K562 (cell line): ENCODE data around the gene MLLT1. TPM values are rescaled to one million over a fixed set of nuclear protein-coding genes. Genes with fewer than 3 reads are reported as not detected.

Source experiments
- CBX3 ChIP-seq, 2 experiments: IDR thresholded peaks; 1 replicate in 1 of 2; 2 replicates in 1 of 2; pipeline ENCODE4 v1.6.1; 2012; ENCODE audit warnings: inconsistent platforms in 2 of 2, low read length in 2 of 2, borderline replicate concordance in 1 of 2, control low read depth in 1 of 2
- CLOCK ChIP-seq: fragments of 250-450 bp; sonication (Bioruptor Pico); IDR thresholded peaks from 2 replicates; pipeline ENCODE4 v1.4.0; 2020; ENCODE audit warnings: mild to moderate bottlenecking, moderate library complexity, borderline replicate concordance
- MBD2 ChIP-seq: sonication (generic); IDR thresholded peaks from 2 replicates; pipeline ENCODE4 v1.6.1; 2016; ENCODE audit warnings: low read depth, borderline replicate concordance
- POLR3A ChIP-seq: IDR thresholded peaks from 2 replicates; pipeline ENCODE4 v1.6.1; 2011; ENCODE audit warnings: borderline replicate concordance, mild to moderate bottlenecking, moderate library complexity; ENCODE audit not compliant: insufficient read length, insufficient read depth; ENCODE audit errors: extremely low read depth
- SFPQ ChIP-seq: fragments of 200-400 bp; formaldehyde crosslinking; IDR thresholded peaks from 2 replicates; pipeline ENCODE4 v1.6.1; 2017; ENCODE audit warnings: mild to moderate bottlenecking, low read depth, low read length, moderate library complexity
- TBL1XR1 ChIP-seq, 2 experiments: IDR thresholded peaks; 2 replicates each; pipeline ENCODE4 v1.6.1; 2012; ENCODE audit warnings: improper control_type of control experiment in 2 of 2, low read length in 2 of 2, mild to moderate bottlenecking in 1 of 2
- XRCC4 ChIP-seq: IDR thresholded peaks from one replicate; pipeline ENCODE4 v1.6.1; 2011; ENCODE audit not compliant: insufficient read depth, insufficient read length; ENCODE audit errors: extremely low read depth
- polyA plus RNA-seq, 8 experiments: library from polyadenylated mRNA; depleted of rRNA in 4 of 8; stranded (reverse) in 5 of 8; unstranded in 3 of 8; fragments of >200 nt; fragmentation: Nextera tagmentation in 2 of 8; fragmentation: Illumina TruSeq in 1 of 8; extraction: Ambion mirVana in 2 of 8; extraction: Trizol in 1 of 8; gene quantifications; 2 replicates each; pipeline versions ENCODE4 v1.2.1 to v1.2.3, GENCODE V29; 2011 to 2014; ENCODE audit warnings: inconsistent platforms in 1 of 8, missing spikeins in 1 of 8
- total RNA-seq, 7 experiments: library from RNA; depleted of rRNA in 6 of 7; stranded (reverse); fragments of >200 nt in 6 of 7; fragmentation: Illumina TruSeq in 2 of 7; extraction: Trizol in 2 of 7; gene quantifications; 2 replicates each; pipeline versions ENCODE4 v1.2.1 to v1.2.3, GENCODE V29; 2011 to 2021; ENCODE audit warnings: low replicate concordance in 1 of 7

Gene MLLT1
- total and polyA plus RNA-seq, 9 of the 15 experiments (the other 6 are each of a cell fraction or from before 2014, with no cell fraction given) = 0.23 to 63.5 (median 15.4) TPM

GRCh38 chr19:6217752-6218334 lies 61.9 kb downstream of the MLLT1 start (continued):
- TF ChIP-seq CLOCK (no peak), XRCC4 (no peak), MBD2 (no peak), TBL1XR1 (IDR thresholded peaks at IDR 0.05; ENCODE audit: low read length in 2 of 2) (no peak), CBX3 (IDR thresholded peaks at IDR 0.05; ENCODE audit: borderline replicate concordance in 1 of 2, low read length in 2 of 2) (no peak), POLR3A (no peak), SFPQ (no peak)
